Endothelial cell of umbilical vein (primary cell): ENCODE measurements around the gene KRTAP13-4. TPM values are rescaled to one million over a fixed set of nuclear protein-coding genes. Genes with fewer than 3 reads are reported as not detected.

Experiments used
- BruUV-seq: library from RNA; stranded (reverse); fragments of 400-500 nt; replicated peaks from 2 replicates; lab custom pipeline; 2021; lab: Mats Ljungman, UMichigan
- CTCF ChIA-PET: fragments of 300-600, 350-600 bp; sonication (Branson Sonifier 250); formaldehyde crosslinking; loops from one replicate; lab custom pipeline; 2021; ENCODE audit warnings: antibody characterized with exemption, inconsistent platforms; lab: Charles Lee
- POLR2A ChIA-PET: fragments of 300-600, 350-600 bp; sonication (Branson Sonifier 250); formaldehyde crosslinking; loops from one replicate; lab custom pipeline; 2021; ENCODE audit warnings: antibody characterized with exemption, inconsistent platforms; lab: Charles Lee
- DNase-seq: peaks from one replicate; pipeline ENCODE4 v3.0.0-alpha.2; 2011; ENCODE audit warnings: low read depth, low spot score
- FAIRE-seq: peaks from 2 replicates; lab custom pipeline; 2011; peaks lifted over from hg19 to GRCh38; lab: Jason Lieb, UNC
- H2AFZ ChIP-seq: 2 replicates; pipeline ENCODE4 v1.6.0; 2012; ENCODE audit warnings: low read depth, low read length, control low read depth, inconsistent platforms
- H3K27ac ChIP-seq: 2 replicates; pipeline ENCODE4 v1.5.1; 2011; ENCODE audit warnings: low read depth, mild to moderate bottlenecking, control low read depth, low read length, moderate library complexity; ENCODE audit not compliant: insufficient read depth
- H3K27me3 ChIP-seq, 2 experiments: 2 replicates each; pipeline versions ENCODE4 v1.6.0 to v1.6.1; 2011; ENCODE audit warnings: low read length in 2 of 2, mixed read lengths in 1 of 2; ENCODE audit not compliant: control insufficient read depth in 2 of 2, insufficient read depth in 2 of 2
- H3K36me3 ChIP-seq, 2 experiments: 2 replicates in 1 of 2; 3 replicates in 1 of 2; pipeline ENCODE4 v1.5.1; 2011; ENCODE audit warnings: low read length in 2 of 2, mild to moderate bottlenecking in 1 of 2, moderate library complexity in 1 of 2; ENCODE audit not compliant: control insufficient read depth in 2 of 2, insufficient read depth in 2 of 2; ENCODE audit errors: extremely low read depth in 1 of 2
- H3K4me1 ChIP-seq: 3 replicates; pipeline ENCODE4 v1.5.1; 2011; ENCODE audit warnings: mild to moderate bottlenecking, low read length; ENCODE audit not compliant: control insufficient read depth, insufficient read depth; ENCODE audit errors: extremely low read depth
- H3K4me2 ChIP-seq: 2 replicates; pipeline ENCODE4 v1.6.1; 2011; ENCODE audit warnings: low read length, control low read depth, mixed read lengths; ENCODE audit not compliant: insufficient read depth
- H3K4me3 ChIP-seq, 3 experiments: fragments of 200-600 bp in 1 of 3; sonication (generic), shearing (Covaris generic) in 1 of 3; replicated peaks in 1 of 3; 2 replicates each; pipeline ENCODE4 v1.5.1; 2011 to 2016; ENCODE audit warnings: control low read depth in 3 of 3, low read length in 3 of 3, mild to moderate bottlenecking in 2 of 3, inconsistent platforms in 1 of 3, low read depth in 1 of 3, moderate library complexity in 1 of 3; ENCODE audit not compliant: insufficient read depth in 1 of 3
- H3K79me2 ChIP-seq: 2 replicates; pipeline ENCODE4 v1.6.0; 2012; ENCODE audit warnings: low read length, inconsistent platforms; ENCODE audit not compliant: control insufficient read depth, insufficient read depth
- H3K9ac ChIP-seq: replicated peaks from 2 replicates; pipeline ENCODE3; 2011; ENCODE audit warnings: low read length, control low read depth; ENCODE audit not compliant: insufficient read depth; ENCODE audit errors: extremely low read depth
- H3K9me1 ChIP-seq: replicated peaks from 3 replicates; pipeline ENCODE4 v1.6.0; 2011; ENCODE audit warnings: mild to moderate bottlenecking, low read length; ENCODE audit not compliant: control insufficient read depth, insufficient read depth; ENCODE audit errors: extremely low read depth
- H3K9me3 ChIP-seq: replicated peaks from 2 replicates; pipeline ENCODE4 v1.5.1; 2012; ENCODE audit warnings: low read length, inconsistent platforms; ENCODE audit not compliant: control insufficient read depth, insufficient read depth
- H4K20me1 ChIP-seq: replicated peaks from 2 replicates; pipeline ENCODE3; 2011; ENCODE audit warnings: mild to moderate bottlenecking, low read length; ENCODE audit not compliant: control insufficient read depth, insufficient read depth; ENCODE audit errors: extremely low read depth
- EZH2 ChIP-seq: IDR thresholded peaks from 2 replicates; pipeline ENCODE4 v1.6.1; 2012; ENCODE audit warnings: borderline replicate concordance, low read depth, mild to moderate bottlenecking, moderate library complexity, low read length, inconsistent platforms; ENCODE audit not compliant: severe bottlenecking
- FOS ChIP-seq: IDR thresholded peaks from 2 replicates; pipeline ENCODE4 v1.6.1; 2011; ENCODE audit warnings: mild to moderate bottlenecking, low read length, moderate library complexity, borderline replicate concordance; ENCODE audit not compliant: insufficient read depth
- GATA2 ChIP-seq: IDR thresholded peaks from 2 replicates; pipeline ENCODE4 v1.7.0; 2011; ENCODE audit warnings: low read depth, mild to moderate bottlenecking, moderate library complexity, mixed read lengths, low read length; ENCODE audit not compliant: insufficient read length, insufficient read depth
- JUN ChIP-seq: IDR thresholded peaks from 2 replicates; pipeline ENCODE4 v1.6.1; 2011; ENCODE audit warnings: borderline replicate concordance, low read depth; ENCODE audit not compliant: insufficient read length, insufficient read depth
- MYC ChIP-seq: IDR thresholded peaks from one replicate; pipeline ENCODE4 v1.6.1; 2011; ENCODE audit warnings: mild to moderate bottlenecking, low read depth, low read length
- POLR2A ChIP-seq: IDR thresholded peaks from 2 replicates; pipeline ENCODE4 v1.6.1; 2012; ENCODE audit warnings: low read depth, mild to moderate bottlenecking, control low read depth, low read length
- POLR2AphosphoS5 ChIP-seq: IDR thresholded peaks from 2 replicates; pipeline ENCODE4 v1.6.1; 2012; ENCODE audit warnings: low read depth, mild to moderate bottlenecking, control low read depth, low read length, moderate library complexity; ENCODE audit not compliant: insufficient read depth
- dilution Hi-C: fragments of 300-500 bp; cut with MboI; formaldehyde crosslinking; loops from one replicate; pipeline ENCODE4 v1.15.0; 2019; ENCODE audit warnings: low sequenced_read_pairs; ENCODE audit not compliant: extremely low pct_ligation_motif_present
- intact Hi-C: fragments of 100-400 bp; cut with micrococcal nuclease; formaldehyde crosslinking; loops from one replicate; pipeline ENCODE4 v1.10.0; 2022
- polyA plus RNA-seq, 4 experiments: library from polyadenylated mRNA; depleted of rRNA in 3 of 4; stranded (reverse) in 3 of 4; unstranded in 1 of 4; fragments of >200 nt; gene quantifications; 2 replicates each; pipeline versions ENCODE4 v1.2.1 to v1.2.3, GENCODE V29; 2011 to 2012; ENCODE audit warnings: missing spikeins in 1 of 4
- total RNA-seq: library from RNA; stranded (reverse); gene quantifications from 2 replicates; pipeline ENCODE4 v1.2.3, GENCODE V29; 2021
- TF ChIP-seq, protein P1 (sequence below): IDR thresholded peaks from 2 replicates; pipeline ENCODE4 v1.6.1; 2011; ENCODE audit not compliant: insufficient read depth, insufficient read length
- TF ChIP-seq, protein P2 (sequence below), 2 donors: IDR thresholded peaks; 1 replicate in 1 of 2; 2 replicates in 1 of 2; pipeline ENCODE4 v1.5.1; 2011; ENCODE audit warnings: low read length in 2 of 2, mild to moderate bottlenecking in 2 of 2, moderate library complexity in 2 of 2, control low read depth in 1 of 2, inconsistent platforms in 1 of 2, low read depth in 1 of 2; ENCODE audit not compliant: insufficient read depth in 1 of 2; ENCODE audit errors: extremely low read depth in 1 of 2

Gene KRTAP13-4
- total and polyA plus RNA-seq, 2 donors (not counting 3 experiments of a cell fraction or from before 2014, with no cell fraction given): not detected

DNA sequence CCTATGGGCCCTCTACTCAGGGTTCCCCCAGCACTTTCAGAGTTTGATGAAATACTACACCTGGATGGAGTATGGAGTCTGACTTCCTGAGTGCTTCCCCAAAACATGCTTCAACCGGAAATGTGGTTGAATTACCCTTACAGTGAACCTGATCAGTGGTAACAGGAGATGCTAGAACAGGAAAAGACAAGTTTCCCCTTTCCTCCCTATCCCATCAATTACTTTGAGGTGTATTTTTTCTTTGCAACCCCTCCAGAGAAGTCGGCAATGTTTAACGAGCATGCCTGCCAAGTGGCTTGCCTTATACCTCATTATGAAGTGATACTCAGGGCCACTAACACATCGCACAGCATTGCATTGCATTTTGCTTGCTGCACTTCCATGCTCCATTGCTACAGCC, 17.0 kb downstream of the KRTAP13-4 start:
- H3K9ac ChIP-seq: no peak overlapping the region
- no peak overlapping the region for H2AFZ ChIP-seq
- H3K9me3 ChIP-seq: peaks cover 3% of the 10 kb centered on the region
- dilution Hi-C loops: no loop called here
- DNase-seq (no peak), FAIRE-seq (no peak)
- H3K79me2 ChIP-seq: no peaks in the 10 kb centered on the region
- intact Hi-C loops: no loop called here
- no peaks in the 10 kb centered on the region for H3K4me1 ChIP-seq
- ChIA-PET CTCF (no interaction called here), POLR2A (no interaction called here)
- H3K4me3 ChIP-seq: no peak overlapping the region
- TF ChIP-seq GATA2: no peak
- no peak for TF ChIP-seq MYC
- no peak for TF ChIP-seq JUN
- no peak for TF ChIP-seq EZH2
- TF ChIP-seq POLR2A: no peak
- no peak for TF ChIP-seq POLR2AphosphoS5
- TF ChIP-seq, protein P1, sequence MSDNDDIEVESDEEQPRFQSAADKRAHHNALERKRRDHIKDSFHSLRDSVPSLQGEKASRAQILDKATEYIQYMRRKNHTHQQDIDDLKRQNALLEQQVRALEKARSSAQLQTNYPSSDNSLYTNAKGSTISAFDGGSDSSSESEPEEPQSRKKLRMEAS: no peak
- TF ChIP-seq, protein P2, sequence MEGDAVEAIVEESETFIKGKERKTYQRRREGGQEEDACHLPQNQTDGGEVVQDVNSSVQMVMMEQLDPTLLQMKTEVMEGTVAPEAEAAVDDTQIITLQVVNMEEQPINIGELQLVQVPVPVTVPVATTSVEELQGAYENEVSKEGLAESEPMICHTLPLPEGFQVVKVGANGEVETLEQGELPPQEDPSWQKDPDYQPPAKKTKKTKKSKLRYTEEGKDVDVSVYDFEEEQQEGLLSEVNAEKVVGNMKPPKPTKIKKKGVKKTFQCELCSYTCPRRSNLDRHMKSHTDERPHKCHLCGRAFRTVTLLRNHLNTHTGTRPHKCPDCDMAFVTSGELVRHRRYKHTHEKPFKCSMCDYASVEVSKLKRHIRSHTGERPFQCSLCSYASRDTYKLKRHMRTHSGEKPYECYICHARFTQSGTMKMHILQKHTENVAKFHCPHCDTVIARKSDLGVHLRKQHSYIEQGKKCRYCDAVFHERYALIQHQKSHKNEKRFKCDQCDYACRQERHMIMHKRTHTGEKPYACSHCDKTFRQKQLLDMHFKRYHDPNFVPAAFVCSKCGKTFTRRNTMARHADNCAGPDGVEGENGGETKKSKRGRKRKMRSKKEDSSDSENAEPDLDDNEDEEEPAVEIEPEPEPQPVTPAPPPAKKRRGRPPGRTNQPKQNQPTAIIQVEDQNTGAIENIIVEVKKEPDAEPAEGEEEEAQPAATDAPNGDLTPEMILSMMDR (IDR thresholded peaks at IDR 0.05; ENCODE audit: extremely low read depth in 1 of 2, insufficient read depth in 1 of 2, low read depth in 1 of 2, low read length in 2 of 2): no peak
- TF ChIP-seq FOS: no peak
- no peak overlapping the region for H3K4me2 ChIP-seq
- H3K36me3 ChIP-seq: no peaks in the 10 kb centered on the region
- H4K20me1 ChIP-seq: no peaks in the 10 kb centered on the region
- H3K27ac ChIP-seq: no peak overlapping the region
- no TSS peak for BruUV-seq
- H3K9me1 ChIP-seq: no peaks in the 10 kb centered on the region
- no peaks in the 10 kb centered on the region for H3K27me3 ChIP-seq
